GM21390 (cell line): ENCODE data around the gene SPTB.

ENCODE experiments used
- ATAC-seq: cut with Tn5 transposase; IDR thresholded peaks from one replicate; pipeline ENCODE4 v1.9.1; 2021; ENCODE audit not compliant: unreplicated experiment

Gene SPTB

DNA sequence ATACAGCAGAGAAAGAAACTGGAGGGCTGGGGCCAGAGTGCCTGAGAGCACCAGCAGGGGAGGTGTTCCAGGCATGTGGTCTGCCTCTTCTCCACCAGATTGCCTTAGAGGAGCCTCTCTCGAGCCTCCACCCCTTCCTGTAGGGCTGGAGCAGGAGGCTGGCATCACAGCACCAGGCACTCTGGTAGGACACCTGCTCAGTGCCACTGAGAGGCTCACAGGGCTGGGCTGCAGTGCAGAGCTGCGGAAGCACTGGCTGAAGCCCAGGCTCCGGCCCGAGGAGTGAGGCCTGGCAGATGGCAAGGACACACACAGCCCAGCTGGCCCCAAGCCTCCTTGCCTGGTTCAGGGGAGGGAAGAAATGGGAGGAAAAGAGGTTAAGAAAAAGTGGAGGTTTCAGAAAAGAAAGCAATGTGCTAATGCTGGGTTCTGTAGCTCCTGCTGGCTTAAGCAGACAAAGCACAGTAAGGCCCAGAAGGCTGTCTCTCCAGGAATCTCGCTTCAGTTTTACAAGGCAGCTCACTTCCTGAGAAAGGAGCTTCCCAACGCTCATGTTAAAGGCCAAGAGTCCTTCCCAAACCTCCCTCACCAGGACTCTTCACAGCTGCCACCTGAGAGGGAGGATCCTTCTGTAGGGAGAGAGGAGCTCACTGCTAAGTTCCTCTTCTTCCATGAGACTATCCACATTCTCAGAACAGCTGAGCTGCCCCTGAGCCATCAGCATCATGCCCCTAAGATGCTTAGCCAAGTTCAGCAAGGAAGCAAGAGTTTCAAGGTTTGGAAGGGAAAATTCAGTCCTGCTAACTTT lies 23.8 kb downstream of the SPTB start:
- no peak for ATAC-seq

DNA sequence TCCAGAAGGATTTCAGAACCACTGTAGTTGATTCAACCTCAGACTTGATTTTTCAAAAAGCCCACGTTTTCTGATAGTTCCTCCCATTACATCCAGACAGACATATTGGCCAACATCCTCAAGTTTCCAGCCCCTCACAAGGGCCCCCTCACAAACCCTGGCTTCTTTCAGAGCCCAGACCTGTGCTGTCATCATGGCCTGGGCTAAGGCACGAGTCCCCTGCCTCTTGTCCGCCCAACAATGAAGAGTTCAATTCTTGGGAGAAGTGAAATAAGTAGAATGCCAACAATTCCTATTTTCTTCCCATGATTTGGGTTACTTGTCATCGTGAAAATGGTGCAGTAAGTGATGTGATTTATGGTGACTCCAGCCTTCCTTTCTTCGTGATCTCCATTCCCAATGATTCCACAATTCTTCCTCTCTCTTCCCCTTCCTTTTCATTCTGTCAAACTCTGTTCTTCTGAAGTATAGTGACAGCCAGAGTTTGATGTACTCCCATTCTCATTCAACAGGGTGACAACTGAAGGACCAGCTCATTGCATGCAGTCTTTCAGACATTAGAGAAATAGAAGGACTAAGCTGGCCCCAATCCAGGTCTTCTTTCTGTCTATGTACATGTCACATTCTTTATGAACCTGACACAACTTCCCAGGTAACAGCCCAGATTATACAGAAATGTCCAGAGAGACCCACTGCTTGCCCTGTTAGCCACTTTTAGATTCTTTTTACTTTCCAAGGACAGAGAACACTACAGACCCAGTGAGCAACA lies 29.2 kb downstream of the SPTB start:
- ATAC-seq = no peak

DNA sequence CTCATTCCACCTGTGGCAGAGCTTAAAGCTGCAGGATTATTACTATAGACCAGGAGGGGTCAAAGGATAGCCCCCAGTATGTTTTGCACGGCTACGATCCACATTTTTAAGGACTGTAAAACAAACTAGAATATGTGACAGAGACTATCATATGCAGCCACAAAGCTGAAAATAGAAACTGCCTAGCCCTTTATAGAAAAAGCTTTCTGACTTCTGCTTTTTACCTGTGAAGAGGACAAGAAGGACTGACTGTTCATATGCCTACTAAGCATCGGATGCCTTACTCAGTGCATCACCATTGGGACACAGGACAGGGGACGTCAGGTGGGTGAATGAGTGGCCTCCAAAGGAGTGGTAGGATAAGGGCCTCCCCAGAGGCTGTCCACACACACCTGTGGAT lies 29.8 kb downstream of the SPTB start:
- no peak for ATAC-seq

DNA sequence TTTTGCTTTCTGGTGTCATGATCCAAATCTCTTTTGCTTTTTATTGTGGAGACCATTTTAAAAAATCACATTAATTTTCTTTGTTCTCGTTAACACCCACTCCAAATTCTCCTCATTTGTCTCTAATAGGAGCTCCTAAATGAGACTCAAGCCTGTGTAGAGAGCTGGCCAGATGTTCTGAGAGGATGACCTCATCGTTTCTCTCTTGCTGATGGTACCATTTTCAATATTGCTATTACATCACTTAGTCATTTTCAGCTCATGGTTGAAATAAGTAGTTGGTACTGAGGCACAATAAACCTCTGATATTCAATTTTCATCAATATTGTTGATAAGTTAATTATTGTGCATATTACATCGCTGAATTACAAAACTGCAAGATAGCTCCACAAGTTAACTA lies 31.5 kb downstream of the SPTB start:
- no peak for ATAC-seq

DNA sequence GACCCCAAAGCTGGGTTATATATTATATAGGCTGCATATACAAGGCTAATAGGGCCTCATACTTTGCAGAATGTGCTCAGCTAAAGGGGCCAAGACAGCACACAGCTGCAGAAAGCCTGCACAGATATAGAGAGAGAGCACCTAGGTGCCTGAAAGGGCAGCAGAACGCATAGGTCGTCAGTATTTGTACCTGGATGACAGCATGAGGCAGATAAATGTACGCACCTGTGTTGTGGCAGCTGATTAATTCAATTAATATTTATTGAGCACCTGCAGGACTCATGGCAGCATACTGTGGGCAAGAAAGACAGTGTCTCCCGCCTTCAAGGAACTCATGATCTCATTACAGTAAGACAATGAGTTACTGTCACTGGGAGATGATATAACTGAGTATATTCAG lies 33.4 kb downstream of the SPTB start:
- no peak for ATAC-seq

DNA sequence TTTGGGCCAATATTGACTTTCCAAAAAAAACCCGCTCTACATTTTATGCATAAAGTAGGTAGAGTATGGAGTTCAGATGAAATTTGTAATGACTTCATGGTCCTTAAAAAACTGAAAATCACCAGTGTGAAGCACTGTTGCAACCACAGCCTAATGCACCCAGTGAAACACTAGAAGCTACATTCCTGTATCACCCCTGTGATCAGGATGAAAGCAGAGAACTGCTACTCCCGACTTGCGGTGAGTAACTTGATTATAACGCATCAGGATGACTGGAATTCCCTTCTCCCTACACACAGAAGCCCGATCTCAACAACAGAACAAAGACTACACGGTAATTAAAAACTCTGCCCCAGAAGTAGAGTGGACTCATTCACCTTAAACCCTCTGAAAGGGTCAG lies 33.8 kb downstream of the SPTB start:
- no peak for ATAC-seq

DNA sequence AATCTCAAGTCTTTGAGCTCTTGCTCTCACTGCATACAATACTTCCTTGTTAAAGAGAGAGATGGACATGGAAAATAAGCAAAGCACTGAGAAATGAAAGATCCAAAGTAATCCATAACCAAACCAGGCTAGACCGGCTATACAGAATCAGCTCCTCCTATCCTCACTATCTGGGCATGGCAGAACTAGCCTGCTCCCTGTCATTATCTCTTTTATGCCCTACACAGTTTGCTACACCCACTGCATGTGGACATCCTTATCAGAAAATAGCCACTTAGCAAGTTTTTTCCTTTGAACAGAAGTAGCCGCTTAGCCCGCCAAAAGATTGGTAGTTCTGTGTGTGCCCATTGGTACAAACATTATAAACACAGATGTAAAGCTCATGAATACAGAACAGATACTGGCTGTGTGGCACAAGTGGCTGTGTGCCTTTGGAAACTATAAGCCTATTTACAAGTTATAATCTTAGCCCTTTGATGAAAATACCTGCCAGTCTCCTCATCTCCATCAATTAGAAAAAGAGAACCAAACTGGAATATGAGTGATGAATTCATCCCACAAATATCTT lies 34.7 kb downstream of the SPTB start:
- no peak for ATAC-seq

DNA sequence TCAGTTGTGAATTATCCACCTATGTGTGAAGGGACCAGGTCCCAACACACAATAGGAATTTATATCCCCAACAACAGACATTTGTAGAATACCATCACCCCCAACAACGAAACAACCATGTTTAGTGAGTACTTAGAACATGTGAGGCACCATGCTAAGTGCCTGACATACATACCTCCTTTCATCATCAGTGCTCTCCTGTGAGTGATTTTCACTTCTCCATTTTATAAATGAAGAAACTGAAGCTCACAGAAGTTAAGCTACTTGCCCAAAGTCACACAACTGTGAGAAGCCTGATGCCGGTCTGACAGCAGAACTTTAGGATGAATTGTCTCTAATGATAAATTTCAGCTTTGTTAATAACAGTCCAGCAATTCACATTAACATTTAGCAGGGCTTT lies 35.4 kb downstream of the SPTB start:
- peak; percentile 75 for ATAC-seq

DNA sequence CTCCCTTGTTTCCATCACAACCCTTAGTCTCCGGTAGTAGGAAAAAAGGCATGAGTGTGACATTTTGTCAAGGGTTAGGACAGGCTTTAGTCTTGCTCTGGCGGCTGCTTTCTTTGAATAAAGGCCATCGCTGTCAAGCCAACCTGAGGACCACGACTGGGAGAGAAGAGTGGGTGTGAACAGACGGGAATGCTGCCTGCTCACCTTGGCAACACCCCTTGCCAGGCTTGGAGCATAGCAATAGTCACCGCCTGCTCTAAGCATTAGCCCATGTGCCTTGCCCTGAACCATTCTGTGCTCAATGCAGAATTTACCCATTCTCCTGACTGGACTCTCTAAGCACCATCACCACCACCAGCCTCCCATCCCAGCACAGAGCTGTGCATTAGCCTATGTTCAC lies 36.2 kb downstream of the SPTB start:
- ATAC-seq = no peak

DNA sequence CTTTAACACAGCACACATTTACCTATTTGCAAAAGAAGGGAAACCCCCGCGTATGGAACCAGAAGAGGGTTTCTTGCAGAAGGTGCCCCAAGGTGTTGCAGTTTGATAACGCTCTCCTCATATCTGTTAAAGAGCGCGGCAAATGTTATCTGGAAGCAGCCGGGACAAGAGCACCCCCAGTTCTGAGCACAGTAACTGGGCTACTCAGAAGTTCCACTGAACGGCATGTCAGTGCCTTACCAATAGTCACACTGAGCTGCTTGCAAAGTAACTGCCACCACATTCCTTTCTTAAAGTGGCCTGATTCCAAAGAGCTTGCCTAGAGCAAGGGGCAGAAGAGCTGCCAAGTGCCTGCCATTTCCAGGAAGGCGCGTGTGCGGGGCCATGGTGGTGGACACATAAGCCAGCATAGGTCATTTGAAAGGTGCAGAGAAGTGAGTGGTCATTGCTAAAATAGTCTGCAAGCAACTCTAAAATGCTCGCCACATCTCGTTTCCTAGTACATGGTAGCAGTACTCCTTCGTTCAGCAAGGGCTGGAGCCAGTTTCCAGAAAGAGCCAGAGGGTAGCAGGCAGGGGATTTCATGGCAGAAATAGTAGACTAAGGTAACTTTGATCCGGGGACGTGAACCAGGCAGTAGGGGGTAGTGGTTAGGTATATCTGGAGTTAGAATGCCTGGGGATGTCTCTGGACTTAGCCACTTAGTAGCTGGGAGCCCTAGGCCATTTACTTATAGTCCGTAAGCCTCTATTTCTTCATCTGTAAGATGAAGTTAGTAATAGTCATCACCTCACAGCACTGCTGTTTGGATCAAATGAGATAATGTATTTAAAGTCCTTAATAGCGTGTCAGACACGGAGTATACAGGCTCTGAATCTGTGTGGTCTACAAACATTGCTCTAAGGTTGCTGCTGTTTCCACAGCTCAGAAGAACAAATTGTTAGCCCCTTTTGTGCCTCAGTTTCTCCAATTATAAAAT lies 37.6 kb downstream of the SPTB start:
- no peak for ATAC-seq

DNA sequence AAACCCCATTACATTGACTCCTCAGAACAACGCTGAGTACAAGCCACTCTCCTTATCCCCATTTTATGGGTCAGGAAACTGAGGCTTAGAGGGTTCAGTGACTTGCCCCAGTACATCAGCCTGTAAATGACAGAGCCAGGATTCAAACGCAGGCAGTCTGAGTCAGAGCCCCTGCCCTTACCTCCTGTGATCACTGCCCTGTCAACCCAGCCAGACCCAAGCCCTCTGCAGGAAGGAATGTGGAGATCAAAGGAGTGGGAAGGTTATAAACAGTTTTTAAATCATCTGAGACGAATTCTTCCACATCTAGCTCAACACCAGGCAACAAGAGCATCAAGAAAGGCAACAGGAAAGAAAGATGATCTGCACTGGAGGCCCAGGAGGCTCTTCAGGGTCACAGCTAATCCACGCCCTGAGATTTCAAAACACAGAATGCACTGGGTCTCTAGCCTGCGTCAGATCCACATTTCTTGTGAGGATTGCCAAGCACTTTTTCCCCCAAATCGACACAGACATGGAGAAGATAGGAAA lies 38.5 kb downstream of the SPTB start:
- ATAC-seq = no peak

DNA sequence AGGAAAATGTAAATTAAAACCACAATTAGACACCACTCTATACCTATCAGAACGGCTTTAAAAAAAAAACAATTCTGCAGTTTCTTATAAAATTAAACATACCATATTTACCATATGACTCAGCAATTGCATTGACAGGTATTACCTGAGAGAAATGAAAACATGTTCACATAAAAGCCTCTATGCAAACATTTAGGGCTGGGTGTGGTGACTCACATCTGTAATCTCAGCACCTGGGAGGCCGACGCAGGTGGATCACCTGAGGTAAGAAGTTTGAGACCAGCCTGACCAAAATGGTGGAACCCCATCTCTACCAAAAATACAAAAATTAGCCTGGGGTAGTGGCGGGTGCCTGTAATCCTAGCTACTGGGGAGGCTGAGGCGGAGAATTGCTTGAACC lies 41.1 kb downstream of the SPTB start:
- ATAC-seq = no peak

DNA sequence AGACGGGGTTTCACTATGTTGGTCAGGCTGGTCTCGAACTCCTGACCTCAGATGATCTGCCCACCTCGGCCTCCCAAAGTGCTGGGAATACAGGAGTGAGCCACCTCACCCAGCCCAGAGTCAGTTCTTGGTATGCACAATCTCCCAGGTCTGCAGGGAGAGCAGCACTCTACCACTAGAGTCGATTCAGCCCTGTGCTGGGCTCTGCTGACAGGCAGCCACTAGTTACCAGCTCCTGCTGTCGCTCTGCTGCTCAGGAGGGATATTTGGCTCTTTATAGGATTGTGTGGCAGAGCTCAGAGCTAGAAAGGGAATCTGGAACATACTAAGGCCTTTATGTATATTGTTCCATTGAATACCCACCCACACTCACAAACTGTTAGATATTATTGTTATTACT lies 44.3 kb downstream of the SPTB start:
- no peak for ATAC-seq

DNA sequence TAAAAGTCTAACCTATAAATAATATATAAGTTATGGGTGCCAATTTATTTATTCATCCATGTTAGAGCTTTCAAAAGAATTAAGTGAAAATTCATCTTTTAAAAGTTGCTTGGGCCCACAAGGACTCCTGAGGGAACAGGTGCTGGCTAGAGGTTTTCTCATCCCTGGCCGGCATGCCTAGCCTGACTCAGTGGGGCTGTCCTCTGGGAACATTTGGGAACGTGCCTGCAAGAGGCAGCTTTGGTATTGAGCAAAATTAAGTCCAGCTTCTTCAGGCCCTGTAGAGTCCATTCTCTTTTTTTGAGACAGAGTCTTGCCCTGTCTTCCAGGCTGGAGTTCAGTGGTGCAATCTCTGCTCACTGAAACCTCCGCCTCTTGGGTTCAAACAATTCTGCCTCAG lies 44.7 kb downstream of the SPTB start:
- ATAC-seq = no peak

DNA sequence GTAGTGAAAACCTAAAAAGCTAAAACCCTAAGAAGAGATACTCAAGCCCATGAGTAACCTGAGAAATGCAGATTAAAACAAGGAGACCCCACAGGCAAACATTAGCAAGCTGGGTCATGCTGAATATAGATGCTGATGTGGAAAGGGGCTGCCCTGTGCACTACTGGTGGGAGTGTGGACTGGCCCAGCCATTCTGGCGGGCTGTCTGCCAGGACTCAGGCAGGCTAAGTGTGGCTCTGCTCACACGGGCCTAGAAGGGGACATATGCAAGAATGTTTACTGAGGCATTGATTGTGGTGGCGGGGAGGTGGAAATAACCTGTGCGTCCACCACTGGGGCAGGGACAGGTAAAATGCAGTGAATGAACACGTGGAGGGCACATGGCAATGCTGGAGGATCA lies 48.3 kb downstream of the SPTB start:
- no peak for ATAC-seq

DNA sequence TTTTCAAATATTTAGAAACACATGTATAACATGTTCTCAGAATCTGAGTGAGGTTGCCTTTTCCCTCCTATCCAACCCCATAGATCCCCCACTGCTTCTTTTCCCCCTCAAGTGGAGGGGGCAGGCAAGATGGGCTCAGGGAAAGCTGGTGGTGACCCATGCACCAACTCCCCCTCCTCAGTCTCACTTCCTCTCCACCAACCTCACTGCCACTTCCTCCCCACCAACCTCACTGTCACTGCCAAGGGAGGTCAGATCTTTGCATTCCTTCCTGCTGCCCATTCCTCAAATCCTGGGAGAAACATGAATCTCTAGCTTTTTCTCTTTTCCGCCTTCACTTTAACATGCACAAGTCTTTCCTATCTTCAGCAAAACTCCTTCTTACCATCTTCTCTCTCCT lies 48.7 kb downstream of the SPTB start:
- no peak for ATAC-seq

DNA sequence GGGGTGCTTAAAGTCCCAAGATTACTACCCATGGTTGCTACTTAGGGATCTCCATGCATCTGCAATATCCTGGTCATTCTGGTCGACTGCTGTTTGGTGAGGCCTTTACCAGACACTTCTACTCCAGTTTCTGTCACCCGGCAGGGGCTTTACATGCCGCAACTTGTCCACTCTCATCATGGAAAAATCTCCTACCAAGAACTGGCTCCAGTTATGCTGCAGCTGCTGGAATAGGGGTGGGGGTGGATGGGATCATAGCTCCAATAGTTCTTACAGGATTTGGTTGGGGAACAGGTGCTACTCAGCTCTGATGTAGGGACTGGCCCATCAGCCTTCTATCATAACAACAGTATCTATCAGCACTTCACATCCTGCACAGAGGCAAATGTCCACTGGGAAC lies 51.6 kb downstream of the SPTB start:
- ATAC-seq = no peak

DNA sequence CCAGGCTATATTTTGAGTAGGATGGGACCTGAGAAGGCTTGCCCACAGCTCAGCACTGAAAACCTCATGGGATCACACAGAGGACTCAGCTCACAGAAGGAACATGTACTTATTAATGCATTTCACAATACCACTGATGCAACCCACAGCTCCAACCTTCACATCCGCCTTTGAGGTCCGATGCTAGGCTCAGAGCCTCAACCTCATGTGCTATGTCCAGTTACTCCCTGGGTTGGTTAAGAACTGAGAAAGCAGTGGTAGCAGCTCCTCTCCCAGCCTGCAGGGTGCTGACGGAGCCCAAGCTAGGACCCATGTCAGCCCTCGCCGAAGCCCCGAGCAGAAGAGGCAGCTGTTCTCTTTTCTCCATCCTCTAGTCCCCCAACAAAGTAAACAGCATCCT lies 52.9 kb downstream of the SPTB start:
- no peak for ATAC-seq

DNA sequence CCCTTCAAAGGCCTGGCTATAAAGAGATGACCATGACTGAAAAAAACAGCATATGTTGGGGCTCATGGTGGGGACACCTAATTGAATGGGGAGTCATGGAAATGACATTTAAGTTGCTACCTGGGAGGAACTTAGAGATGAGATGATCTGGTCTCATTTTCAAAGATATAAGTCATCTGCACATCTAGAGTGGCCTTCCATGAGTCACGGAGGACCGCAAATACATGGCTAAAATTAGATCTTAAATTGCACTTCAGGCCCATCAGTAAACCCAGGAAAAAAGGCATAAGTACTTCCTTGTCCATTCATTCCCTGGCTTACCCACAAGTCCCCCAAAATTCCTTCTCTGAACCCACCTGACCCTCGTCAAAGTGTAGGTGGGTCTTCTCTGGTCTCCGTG lies 53.4 kb downstream of the SPTB start:
- ATAC-seq = no peak

DNA sequence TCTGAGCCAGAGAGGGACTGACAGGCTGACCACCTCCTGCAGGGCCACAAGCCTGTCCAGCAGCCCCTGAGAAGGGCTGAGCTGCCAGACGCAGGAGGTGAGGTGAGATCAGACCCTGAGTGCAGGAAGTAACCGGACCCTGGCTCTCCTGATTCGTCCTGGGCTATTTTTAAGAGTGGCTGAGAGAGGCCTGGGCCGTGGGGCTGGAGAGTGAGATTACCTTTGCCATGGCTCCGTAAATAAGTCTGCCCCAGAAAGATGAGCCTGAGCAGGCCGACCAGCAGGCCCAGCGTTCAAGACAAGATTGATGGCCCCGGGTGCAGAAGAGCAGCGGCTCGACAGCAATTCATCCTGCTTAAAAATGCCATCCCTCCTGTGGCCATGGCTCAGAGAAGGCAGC lies 54.2 kb downstream of the SPTB start:
- ATAC-seq = no peak

DNA sequence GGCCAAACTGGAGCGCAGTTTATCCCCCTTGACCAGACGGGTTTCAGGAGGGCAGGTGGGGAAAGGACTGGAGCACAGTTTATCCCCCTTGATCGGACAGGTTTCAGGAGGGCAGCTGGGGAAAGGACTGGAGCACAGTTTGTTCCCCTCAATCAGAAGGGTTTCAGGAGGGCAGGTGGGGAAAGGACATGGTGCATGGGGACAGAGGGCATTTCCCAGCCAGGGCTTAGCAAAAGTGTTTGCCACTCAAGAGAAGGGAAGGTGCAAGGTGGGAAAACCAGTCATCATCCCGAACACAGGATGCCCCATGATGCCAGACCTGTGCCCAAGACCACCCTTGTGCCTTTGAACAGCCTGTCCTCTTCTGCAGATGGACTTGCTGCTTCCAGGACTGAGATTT lies 54.7 kb downstream of the SPTB start:
- no peak for ATAC-seq
